Suppressor macrophage (primary cell): ENCODE measurements around the gene DDX23.
"Not testable (repeated sequence)": the region's sequence is repeated elsewhere in the genome, so short reads cannot be mapped to it uniquely, and the experiment has no call there.

Experiments used
- DNase-seq, 4 experiments: peaks; one replicate each; pipeline ENCODE4 v3.0.0-alpha.2; 2020 to 2022

The DDX23 gene

DNA sequence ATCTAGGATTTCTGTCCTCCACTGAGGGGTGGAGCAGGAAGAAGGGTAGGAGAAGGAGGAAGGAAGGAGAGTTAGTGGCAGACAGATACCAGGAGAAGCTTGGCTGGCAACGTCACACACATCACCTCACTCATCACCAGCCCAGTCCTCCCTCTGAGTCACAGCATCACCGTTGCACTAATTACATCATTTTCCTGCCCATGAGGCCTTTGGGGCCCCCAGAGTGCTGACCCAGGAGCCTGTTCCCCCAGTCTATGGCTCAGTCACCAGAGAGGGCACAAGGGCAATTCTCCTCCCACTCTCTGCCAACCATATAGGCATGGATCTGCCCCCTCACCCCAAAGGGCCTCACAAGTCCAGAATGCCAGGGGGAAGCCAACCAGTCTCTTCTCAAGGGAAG, 9.1 kb upstream of the DDX23 start:
- peak in 2 of 4 experiments; percentile 9 to 18 for DNase-seq

DNA sequence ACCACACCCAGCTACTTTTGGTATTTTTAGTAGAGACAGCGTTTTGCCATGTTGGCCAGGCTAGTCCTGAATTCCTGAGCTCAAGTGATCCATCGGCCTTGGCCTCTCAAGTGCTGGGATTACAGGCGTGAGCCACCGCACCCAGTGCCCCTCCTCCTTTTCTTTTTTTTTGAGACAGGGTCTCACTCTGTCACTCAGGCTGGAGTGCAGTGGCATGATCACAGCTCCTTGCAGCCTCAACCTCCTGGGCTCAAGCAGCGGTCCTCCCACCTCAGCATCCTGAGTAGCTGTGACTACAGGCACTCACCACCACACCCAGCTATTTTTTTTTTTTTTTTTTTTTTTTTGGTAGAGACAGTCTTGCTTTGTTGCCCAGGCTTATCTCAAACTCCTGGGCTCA, 8.3 kb upstream of the DDX23 start:
- DNase-seq, result not testable (repeated sequence)

DNA sequence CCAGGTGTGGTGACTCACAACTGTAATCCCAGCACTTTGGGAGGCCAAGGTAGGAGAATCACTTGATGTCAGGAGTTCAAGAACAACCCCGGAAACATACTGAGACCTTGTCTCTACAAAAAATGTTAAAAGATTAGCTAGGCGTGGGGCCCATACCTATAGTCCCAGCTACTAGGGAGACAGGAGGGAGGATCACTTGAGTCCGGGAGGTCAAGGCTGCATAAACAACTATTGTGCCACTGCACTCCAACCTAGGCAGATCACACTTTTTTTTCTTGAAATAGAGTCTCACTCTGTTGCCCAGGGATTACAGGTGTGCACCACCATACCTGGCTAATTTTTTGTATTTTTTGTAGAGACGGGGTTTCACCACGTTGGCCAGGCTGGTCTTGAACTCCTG, 7.6 kb upstream of the DDX23 start:
- no peak for DNase-seq

DNA sequence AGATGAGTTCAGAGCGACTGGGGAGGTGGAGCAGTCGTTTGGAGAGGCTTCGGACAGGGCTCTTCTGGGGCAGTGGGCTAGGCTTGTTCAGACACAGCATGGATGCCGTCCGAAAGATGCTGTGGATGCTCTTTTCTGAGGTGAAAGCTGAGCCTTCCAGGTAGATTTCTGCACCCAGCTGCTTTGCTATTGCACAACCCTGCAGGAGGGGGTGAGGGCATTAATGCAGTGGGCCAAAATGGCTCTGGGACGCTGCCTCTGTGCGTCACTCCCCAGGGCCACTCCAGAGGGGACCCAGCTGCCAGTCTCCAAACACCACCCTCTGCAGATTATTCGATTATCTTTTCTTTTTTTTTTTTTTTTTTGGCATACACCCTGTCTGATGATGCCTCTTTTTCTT, 6.1 kb upstream of the DDX23 start:
- DNase-seq, result no peak

DNA sequence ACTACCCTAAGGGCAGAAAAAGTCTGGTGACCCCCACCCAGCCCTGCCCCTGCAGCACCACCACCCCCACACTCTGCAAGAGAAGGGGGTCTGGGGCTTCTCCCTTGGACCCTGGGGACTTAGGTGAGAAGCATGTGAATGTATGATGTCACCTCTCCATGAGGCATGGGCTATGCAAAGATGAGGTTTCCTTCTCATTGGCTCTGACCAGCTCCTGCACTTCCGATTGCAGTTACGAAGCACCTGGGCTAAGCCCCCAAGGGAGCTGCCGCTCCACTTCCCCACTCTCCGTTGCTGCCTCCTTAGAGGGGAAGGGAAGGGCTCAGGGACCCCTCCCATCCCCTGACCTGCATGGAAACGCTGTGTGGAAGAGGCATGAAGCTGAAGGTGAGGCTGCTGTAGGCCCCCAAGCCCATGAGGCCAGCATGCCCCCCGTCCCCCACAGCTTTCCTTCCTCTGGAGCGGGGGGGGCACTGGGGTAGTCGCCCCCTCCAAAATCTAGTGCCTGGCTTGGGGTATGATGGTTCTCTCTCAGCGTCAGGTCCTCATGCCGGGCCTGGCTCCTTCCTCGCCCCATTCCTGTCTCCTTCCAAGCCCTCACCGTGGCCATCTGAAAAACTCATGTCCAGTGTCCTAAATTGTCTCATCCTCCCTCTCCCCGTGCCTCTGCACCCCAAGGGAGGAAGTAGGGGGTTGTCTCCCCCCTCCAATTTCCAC, 5.5 kb upstream of the DDX23 start:
- DNase-seq, result no peak

DNA sequence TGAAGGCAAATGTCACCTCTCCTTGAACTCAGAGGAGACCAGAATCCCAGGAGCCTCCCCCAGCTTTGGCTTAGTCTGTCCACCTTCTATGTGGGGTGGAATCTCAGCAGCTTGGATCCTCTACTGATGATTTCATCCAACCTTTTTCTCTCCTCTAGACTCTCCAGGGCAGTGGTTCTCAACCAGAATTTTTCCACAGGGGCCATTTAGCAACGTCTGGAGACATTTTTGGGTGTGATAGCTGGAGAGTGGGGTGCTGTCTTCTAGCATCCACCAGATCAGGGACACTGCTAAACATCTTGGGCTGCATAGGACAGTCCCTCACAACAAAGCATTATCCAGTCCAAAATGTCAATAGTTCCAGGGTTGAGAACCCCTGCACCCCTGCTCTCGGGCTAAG, 4.4 kb upstream of the DDX23 start:
- DNase-seq, result no peak

DNA sequence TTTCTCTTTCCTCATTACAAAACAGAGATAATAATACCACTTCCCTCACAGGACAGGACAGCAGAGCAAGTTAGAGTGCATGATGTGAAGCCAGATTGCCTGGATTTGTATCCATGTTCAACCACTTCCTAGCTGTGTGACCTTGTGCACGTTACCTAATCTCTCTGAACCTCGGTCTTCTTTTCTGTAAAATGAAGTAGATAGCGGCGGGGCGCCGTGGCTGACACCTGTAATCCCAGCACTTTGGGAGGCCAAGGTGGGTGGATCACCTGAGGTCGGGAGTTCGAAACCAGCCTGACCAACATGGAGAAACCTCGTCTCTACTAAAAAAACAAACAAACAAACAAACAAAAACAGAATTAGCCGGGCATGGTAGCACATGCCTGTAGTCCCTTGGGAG, 3.0 kb upstream of the DDX23 start:
- DNase-seq, result not testable (repeated sequence)

DNA sequence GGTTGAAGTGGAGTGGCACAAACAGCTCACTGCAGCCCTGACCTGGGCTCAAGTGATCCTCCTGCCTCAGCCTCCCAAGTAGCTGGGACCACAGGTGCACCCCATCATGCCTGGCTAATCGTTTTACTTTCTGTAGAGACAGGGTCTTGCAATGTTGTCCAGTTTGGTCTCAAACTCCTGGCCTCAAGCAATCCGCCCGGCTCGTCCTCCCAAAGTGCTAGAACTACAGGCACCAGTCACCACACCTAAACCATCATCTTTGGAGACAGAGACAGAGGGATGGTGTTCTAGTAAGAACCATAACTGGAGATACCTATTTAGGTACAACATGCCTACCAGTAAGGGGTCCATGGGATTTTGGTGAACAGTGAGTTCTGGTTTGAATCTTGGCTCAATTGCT, 2.5 kb upstream of the DDX23 start:
- DNase-seq, result no peak

DNA sequence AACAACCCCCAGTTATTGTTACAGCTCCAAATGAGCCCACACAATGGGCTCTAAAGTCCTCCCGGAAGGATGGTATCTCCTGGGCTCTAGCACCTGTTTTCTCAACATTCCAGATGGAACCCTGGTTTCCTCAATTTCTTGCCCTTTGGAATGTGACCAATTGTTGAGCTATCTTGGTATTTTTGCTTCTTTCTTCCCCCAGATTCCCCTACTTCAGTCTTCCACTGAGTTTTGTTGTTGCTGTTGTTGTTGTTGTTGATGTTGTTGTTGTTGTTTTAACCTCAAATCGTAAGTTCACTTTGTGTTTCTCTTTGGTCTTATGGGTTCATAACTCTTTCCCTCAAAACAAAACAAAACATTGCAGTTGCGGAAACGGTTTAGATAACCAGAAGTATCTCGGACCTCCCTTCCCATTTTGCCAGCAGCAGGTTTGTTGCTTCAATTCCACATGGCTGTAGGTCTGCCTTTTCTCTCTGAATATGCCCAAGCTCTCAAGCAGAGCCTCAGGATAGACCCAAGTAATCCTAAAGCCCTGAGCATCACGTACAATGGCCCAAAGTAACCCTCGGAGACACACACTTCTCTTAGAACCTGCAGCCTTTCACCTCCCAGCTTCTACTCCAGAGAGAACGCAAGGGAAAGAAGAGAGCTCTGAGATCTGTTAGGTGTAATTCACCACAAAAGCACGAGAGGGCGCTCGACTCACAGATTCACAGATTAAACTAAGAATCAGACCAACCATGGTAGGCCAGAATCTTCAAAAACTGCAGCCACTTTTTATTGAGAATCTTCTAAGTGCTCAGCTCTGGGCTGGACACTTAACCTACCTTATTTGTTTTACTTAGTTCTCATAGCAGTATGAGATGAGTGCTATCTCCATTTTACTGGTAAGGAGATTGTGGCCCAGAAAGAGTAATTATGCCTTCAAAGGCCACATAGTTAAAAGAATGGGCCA, 1.0 kb upstream of the DDX23 start:
- DNase-seq, result peak; percentile 92 to 98 (median 92)

DNA sequence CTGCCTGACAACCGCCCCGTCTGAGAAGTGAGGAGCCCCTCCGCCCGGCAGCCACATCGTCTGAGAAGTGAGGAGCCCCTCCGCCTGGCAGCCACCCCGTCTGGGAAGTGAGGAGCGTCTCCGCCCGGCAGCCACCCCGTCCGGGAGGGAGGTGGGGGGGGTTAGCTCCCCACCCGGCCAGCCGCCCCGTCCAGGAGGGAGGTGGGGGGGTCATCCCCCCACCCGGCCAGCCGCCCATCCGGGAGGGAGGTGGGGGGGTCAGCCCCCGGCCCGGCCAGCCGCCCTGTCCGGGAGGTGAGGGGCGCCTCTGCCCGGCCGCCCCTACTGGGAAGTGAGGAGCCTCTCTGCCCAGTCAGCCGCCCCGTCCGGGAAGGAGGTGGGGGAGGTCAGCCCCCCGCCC, 9.9 kb downstream of the DDX23 start:
- DNase-seq, result not testable (repeated sequence)

DNA sequence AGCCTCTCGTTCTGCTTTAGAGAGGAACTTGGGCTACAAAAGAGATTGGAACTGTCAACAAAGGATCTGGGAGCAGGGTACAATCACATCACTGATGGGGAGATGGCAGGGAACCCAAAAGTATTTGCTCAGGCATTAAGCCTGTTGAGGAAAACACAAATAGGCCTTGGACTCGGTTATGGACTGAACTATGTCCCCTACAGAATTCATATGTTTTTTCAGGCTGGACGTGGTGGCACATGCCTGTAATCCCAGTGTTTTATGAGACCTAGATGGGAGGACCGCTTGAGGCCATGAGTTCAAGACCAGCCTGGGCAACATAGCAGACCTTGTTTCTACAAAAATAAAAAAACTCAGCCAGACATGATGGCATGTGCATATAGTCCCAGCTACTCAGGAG, 13.9 kb downstream of the DDX23 start:
- DNase-seq, result no peak

DNA sequence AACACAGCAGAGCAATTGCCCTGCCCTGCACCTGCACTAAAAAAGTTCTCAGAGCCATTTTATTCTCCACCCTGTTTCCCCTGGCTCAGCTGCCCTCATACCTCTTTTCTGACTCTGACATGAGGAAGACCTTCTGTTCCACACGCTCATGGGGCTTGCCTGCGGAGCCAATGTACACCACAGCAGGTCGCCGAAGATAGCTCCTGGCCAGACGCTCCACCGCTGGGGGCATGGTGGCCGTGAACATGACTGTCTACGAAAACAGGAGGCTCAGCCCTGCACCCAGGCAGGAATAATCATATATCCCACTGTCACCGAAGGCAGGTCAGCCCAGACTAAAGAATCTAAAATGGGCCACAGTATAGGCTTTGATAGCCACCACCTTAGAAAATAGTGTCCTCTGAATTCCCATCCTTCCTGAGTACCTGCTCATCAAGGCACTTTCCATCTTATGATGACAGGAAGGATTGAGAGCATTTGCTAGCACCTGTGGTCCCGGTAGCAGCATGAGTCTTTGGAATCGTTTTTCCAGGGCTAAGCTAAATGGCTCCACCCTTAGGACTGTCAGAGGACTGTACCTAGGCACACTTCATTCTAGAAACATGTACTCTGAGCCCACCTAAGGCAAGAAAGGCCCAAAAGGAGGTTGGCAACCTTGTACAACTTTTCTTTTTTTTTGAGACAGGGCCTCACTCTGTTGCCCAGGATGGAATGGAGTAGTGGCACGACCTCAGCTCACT, 19.5 kb downstream of the DDX23 start:
- no peak for DNase-seq

DNA sequence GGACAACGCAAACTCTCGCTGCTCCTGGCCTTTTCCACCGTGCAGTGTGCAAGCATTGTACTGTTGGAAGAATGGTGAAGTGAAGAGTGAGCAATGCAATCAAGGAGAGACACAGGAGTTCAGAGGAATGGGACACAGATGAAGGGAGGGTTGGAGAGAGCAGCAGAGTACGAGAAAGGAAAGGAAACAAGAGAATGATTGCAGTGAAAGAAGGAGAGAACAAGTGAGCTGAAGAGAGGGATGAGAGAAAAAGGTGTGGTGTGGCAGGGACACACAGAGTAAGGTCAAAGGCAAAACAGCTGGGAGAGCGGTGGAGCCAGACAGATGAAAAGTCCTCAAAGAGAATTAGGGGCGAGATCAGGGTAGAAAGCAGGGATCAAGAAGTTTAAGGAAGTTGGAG, 20.7 kb downstream of the DDX23 start:
- no peak for DNase-seq

DNA sequence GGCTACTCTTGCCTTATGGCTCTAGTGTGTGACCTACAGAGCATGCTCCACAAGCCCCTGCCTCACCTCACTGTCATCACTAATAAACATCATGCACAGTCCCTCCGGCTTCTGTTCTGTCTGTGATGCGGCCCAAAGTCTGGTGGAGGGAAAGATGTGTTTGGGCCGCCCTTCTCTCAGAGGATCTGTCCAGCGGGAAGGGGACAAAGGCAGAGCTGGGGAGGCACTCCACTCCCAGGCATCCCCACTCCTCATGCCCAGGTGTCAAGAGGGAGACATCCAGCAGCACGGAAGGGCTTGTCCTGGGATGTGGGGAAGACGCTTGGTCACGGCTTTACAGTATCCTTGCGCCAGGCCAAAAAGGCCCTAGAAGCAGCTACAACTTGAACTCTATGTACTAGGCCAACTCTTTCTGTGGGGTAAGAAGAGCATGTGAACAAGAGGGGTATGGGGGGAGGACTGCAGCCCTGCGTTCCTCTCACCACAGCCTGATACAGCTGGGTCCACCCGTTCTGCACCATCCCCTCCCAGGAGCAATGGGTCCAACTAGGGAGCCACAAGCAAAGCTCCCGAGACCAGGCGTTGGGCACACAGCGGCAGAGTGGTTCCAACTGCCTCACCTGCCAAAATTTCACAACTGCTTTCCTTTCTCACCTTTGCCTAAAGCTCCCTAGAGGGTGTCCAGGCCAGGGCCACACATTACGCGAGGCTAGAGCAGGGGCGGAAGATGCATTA, 23.0 kb downstream of the DDX23 start:
- no peak for DNase-seq

DNA sequence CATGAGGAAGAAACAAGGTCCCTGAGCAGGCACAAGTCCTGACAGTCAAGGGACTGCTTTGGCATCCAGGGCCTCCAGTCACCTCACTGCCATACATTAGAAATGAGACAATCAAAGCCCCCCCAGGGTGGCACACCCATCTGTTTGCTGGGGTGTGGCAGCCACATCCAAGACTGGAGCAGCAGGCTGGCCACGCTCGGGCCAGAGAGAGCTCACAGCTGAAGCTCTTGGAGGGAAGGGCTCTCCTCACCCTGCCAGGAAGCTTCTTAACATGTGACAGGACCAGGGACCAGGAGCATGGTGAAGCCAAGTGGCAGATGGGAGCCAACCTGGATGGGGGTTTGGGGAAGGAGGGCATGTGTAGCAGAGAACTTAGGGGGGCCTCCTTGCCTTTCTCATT, 23.7 kb downstream of the DDX23 start:
- no peak for DNase-seq

DNA sequence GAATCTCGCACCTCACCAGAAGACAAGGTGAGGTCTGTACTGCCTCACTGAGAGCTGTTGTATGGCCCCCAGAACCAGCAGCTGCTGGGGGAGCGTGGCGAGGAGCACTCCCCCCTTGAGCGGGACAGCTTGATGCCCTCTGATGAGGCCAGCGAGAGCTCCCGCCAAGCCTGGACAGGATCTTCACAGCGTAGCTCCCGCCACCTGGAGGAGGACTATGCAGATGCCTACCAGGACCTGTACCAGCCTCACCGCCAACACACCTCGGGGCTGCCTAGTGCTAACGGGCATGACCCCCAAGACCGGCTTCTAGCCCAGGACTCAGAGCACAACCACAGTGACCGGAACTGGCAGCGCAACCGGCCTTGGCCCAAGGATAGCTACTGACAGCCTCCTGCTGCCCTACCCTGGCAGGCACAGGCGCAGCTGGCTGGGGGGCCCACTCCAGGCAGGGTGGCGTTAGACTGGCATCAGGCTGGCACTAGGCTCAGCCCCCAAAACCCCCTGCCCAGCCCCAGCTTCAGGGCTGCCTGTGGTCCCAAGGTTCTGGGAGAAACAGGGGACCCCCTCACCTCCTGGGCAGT, 24.4 kb downstream of the DDX23 start:
- DNase-seq, result no peak

DNA sequence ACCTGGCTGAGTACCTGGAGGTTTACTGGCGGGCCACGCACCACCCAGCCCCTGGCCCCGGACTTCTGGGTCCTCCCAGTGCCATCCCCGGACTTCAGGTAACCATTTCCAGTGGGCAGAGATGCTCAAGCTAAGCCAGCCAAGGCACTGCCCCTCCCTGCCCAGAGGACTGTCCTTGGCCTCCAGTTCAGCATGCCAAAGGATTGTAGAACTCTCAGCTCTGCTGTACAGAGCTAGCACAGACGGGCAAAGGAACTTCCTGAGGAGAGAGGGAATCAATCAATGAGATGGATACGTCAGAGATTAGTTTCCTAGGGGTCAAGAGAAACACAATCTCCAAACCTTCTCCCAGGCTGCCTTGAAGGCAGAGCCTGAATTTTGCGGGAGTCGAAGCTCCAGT, 24.9 kb downstream of the DDX23 start:
- DNase-seq, result no peak

DNA sequence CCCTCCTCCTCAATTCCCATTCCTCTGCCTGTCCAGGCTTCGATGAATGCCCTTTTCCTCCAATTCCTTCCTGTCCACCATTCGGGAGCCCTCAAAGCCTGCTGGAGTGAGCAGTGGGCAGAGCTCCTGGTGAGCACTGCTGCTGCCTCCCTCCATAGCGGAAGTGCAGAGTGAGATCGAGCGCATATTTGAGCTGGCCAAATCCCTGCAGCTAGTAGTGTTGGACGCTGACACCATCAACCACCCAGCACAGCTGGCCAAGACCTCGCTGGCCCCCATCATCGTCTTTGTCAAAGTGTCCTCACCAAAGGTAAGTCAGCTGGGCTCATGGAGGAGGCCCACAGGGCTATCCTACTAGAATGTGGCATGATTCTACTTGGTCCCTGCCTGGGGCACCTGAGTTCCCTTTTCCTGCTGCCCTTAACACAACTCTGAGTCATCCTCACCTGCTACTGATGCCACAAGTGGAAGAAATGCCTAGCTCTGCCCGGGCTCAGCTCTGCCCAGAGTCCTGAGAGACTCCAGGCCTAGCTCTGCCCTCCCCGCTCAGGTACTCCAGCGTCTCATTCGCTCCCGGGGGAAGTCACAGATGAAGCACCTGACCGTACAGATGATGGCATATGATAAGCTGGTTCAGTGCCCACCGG, 25.6 kb downstream of the DDX23 start:
- no peak for DNase-seq

DNA sequence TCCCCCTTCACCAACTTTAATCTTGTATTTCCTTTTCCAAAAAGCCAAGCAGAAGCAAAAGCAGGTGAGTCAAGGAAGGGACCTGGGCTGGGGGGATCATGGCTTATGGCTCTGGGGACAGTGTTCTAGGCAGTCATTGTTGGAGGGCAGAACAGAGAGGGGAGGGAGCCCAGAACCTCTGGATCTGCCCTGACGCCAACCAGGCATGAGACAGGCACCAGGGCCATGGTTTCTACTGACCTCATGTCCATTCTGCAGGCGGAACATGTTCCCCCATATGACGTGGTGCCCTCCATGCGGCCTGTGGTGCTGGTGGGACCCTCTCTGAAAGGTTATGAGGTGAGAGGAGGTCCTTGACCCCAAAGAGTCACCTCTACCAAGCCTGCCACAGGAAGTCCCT, 27.1 kb downstream of the DDX23 start:
- no peak for DNase-seq

DNA sequence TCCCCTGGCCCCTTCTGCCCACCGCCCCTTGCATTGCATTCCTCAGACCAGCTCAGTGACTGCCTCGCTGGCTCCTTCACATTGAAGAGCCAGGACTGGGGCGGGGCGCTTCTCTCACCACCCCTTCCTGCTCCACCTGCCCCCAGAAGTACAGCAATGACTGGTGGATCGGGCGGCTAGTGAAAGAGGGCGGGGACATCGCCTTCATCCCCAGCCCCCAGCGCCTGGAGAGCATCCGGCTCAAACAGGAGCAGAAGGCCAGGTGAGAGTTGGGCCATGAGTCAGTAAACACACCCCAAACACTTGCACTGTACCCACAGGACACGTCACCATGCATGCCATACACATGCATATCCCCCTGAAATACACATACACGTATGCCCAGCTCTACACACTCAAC, 27.9 kb downstream of the DDX23 start:
- no peak for DNase-seq

DNA sequence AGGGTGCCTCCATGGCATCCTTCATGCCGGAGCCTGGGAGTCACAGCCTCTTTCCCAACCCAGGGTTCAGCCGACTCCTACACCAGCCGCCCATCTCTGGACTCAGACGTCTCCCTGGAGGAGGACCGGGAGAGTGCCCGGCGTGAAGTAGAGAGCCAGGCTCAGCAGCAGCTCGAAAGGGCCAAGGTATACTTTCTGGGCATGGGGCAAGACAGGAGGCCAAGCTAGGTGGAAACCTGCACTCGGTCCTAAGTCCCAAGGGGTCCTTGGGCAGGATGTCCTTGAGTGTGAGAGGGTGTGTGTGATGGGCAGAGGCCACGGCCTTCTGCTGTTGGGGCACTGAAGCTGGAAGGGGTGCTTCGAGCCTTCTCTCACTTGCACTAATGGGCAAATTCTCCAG, 28.7 kb downstream of the DDX23 start:
- DNase-seq, result no peak

DNA sequence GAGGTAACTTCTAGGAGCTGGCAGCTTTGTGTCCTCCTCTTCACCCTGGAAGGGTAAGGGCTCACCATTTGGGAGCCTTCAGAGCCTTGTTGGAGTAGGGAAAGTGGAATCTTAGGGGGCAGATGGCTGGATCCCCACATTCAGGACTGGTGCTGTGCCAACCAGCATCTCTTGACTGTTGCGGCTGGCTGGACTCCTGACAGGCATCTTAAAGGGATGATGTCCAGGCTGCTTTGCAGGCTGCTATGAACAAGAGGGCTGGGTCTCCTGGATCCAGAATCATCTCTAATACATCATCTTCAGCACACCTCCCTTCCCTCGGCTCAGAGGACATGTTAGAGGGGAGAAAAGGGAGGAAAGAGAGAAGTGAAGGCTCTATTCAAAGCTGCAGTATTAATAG, 29.3 kb downstream of the DDX23 start:
- no peak for DNase-seq
